ENCODE data around the gene FBXL15. TPM values are rescaled to one million over a fixed set of nuclear protein-coding genes. Genes with fewer than 3 reads are reported as not detected.

Gene FBXL15
- total RNA-seq, 1 donor from 2014 or later: 9.8 TPM

DNA sequence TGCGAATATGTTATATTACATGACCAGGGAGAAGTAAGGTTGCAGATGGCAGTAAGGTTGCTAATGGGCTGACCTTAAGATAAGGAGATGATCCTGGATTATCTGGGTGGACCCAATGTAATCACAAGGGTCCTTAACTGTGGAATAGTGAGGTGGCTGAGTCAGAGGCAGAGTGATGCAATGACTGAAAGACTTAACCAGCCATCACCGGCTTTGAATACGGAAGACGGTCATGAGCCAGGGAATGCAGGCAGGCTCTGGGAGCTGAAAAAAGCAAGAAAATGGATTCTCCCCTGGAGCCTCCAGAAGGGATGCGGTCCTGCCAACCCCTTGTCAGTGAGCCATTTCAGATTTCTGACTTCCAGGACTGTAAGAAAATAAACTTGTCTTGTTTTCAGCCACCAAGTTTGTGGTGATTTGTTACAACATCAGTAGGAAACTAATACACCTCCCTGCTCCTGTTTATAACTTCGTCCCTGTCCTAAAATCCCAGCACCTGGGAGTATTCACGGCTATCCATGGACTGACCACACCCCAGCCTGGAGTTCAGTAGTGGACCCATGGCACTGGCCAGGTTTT, 35.3 kb downstream of the FBXL15 start:
- Mint-ChIP-seq H3K9me3 (ENCODE audit: unreplicated experiment) (no peaks in the 10 kb centered on the region), H3K27ac (ENCODE audit: unreplicated experiment) (no peak overlapping the region), H3K36me3 (ENCODE audit: unreplicated experiment) (no peaks in the 10 kb centered on the region), H3K4me1 (ENCODE audit: unreplicated experiment) (peaks cover 10% of the 10 kb centered on the region), H3K4me3 (ENCODE audit: unreplicated experiment) (no peak overlapping the region), H3K27me3 (ENCODE audit: unreplicated experiment) (peaks cover 3% of the 10 kb centered on the region)
- TF ChIP-seq, protein P1, sequence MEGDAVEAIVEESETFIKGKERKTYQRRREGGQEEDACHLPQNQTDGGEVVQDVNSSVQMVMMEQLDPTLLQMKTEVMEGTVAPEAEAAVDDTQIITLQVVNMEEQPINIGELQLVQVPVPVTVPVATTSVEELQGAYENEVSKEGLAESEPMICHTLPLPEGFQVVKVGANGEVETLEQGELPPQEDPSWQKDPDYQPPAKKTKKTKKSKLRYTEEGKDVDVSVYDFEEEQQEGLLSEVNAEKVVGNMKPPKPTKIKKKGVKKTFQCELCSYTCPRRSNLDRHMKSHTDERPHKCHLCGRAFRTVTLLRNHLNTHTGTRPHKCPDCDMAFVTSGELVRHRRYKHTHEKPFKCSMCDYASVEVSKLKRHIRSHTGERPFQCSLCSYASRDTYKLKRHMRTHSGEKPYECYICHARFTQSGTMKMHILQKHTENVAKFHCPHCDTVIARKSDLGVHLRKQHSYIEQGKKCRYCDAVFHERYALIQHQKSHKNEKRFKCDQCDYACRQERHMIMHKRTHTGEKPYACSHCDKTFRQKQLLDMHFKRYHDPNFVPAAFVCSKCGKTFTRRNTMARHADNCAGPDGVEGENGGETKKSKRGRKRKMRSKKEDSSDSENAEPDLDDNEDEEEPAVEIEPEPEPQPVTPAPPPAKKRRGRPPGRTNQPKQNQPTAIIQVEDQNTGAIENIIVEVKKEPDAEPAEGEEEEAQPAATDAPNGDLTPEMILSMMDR (IDR thresholded peaks at IDR 0.05): no peak
- no peak for DNase-seq (ENCODE audit: extremely low spot score, unreplicated experiment)

DNA sequence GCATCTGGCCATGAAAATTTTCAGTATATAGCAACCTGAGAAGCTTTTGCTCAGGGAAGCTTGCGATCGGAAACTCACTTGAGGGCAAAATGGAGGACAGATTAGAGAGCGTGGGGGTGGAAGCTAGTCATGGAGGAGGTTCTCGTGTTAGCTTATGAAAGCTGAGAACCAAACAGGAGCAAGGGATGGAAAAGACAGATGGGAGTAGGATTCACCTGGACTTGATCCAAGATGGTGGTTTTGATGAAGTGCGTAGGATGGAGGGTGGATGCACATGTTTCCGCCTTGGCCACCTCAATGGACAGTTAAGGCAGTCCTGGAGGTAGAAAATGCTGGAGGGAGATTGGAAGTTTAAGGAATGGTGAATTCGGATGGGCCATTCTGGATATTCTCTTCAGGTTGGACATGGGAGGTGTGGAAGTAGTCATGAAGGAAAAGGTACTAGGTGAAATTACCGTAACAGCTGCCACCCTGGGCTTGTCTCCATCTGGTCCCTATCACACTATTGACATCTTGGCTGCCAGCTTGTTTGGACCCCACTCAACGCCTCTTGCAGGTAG, 37.0 kb downstream of the FBXL15 start:
- no peak for DNase-seq (ENCODE audit: extremely low spot score, unreplicated experiment)
- H3K36me3 Mint-ChIP-seq (ENCODE audit: unreplicated experiment): no peaks in the 10 kb centered on the region
- H3K9me3 Mint-ChIP-seq (ENCODE audit: unreplicated experiment): no peaks in the 10 kb centered on the region
- H3K4me3 Mint-ChIP-seq (ENCODE audit: unreplicated experiment): no peak overlapping the region
- H3K27me3 Mint-ChIP-seq (ENCODE audit: unreplicated experiment): peaks cover 9% of the 10 kb centered on the region
- TF ChIP-seq, protein P1 (IDR thresholded peaks at IDR 0.05): no peak
- H3K4me1 Mint-ChIP-seq (ENCODE audit: unreplicated experiment): peaks cover 19% of the 10 kb centered on the region
- H3K27ac Mint-ChIP-seq (ENCODE audit: unreplicated experiment): no peak overlapping the region

DNA sequence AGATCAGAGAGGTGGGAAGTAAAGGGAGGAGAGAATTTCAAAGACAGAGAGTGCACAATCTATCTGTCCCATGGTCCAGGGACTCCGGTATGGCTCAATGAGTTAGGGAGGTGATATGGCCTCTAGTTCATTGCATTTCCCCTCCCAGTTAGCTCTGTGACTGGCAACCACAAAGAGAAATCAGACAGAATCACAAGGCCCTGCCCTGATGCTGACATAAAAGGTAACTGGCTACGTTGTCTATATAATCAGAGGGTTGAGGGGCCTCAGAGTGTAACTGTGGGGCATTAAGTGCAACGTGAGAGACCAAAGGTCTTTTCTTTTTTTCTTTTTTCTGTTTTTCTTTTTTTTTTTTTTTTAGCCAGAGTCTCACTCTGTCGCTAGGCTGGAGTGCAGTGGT, 38.0 kb downstream of the FBXL15 start:
- H3K27me3 Mint-ChIP-seq (ENCODE audit: unreplicated experiment): peaks cover 17% of the 10 kb centered on the region
- H3K4me3 Mint-ChIP-seq (ENCODE audit: unreplicated experiment): no peak overlapping the region
- TF ChIP-seq, protein P1 (IDR thresholded peaks at IDR 0.05): no peak
- H3K36me3 Mint-ChIP-seq (ENCODE audit: unreplicated experiment): no peaks in the 10 kb centered on the region
- no peak for DNase-seq (ENCODE audit: extremely low spot score, unreplicated experiment)
- H3K9me3 Mint-ChIP-seq (ENCODE audit: unreplicated experiment): no peaks in the 10 kb centered on the region
- H3K27ac Mint-ChIP-seq (ENCODE audit: unreplicated experiment): no peak overlapping the region
- H3K4me1 Mint-ChIP-seq (ENCODE audit: unreplicated experiment): peaks cover 24% of the 10 kb centered on the region

DNA sequence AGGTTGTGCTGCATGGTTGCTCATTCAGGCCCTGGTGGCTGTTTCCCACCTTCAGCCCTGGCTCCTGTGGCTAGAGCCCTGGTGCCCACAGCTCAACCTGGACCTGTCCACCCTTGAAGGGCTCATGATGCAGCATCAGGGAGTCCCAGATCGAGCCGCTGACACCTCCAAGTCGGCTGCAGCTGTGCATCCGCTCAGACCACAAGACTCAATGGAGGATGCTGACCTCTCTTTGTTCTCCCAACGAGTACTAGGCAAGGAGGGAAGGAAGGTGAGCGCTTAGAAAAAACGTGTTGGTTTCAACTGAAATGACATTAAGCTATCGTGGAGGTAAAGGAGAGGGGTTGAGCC, 40.2 kb downstream of the FBXL15 start:
- H3K27me3 Mint-ChIP-seq (ENCODE audit: unreplicated experiment): peaks cover 17% of the 10 kb centered on the region
- no peaks in the 10 kb centered on the region for H3K9me3 Mint-ChIP-seq (ENCODE audit: unreplicated experiment)
- no peaks in the 10 kb centered on the region for H3K36me3 Mint-ChIP-seq (ENCODE audit: unreplicated experiment)
- peak overlapping the region; percentile 61 for H3K27ac Mint-ChIP-seq (ENCODE audit: unreplicated experiment)
- TF ChIP-seq, protein P1 (IDR thresholded peaks at IDR 0.05): no peak
- H3K4me1 Mint-ChIP-seq (ENCODE audit: unreplicated experiment): peaks cover 24% of the 10 kb centered on the region
- DNase-seq (ENCODE audit: extremely low spot score, unreplicated experiment): no peak
- H3K4me3 Mint-ChIP-seq (ENCODE audit: unreplicated experiment): peak overlapping the region; percentile 85

DNA sequence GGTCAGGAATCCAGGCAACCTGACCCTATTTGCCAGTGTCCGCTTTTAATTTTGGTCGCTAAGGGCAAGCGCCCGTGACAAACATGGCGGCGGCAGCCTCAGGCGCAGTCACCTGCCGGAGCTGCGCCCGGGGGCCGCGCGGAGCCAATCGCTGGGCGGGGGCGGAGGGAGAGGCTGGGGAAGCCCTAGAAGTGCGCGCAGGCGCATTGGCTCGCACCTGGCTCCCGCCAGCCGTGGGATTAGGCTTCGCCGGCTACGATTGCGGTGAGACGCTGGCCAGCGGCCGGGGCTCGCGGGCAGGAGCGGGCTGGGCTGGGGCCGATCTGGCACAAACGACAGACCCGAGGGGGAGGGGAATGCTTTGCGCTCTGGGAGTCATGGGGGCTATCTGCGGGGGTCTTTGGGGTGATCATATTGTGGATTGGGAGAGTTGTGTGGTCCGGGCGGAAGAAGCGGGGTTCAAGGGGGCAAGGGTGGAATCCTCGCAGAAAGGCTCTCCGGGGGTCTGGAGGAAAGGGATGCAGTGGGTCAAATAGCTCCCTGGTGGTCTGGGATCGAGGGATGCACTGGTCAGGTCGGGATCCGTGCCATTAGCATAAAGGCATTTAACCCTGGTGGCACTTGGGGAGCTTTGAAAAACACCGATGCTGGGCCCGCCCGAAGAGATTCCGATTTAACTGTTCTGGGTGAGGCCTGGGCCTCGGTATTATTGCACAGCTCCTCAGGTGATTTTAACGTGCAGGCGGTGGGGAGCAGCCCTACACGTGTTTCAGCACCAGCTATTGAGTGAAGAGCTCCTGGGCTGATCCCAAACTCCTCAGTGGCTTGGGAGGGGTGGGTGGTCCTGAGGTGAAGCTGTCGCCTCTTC, 40.8 kb downstream of the FBXL15 start:
- H3K36me3 Mint-ChIP-seq (ENCODE audit: unreplicated experiment): no peaks in the 10 kb centered on the region
- peaks cover 17% of the 10 kb centered on the region for H3K27me3 Mint-ChIP-seq (ENCODE audit: unreplicated experiment)
- DNase-seq (ENCODE audit: extremely low spot score, unreplicated experiment): peak; percentile 96
- H3K4me3 Mint-ChIP-seq (ENCODE audit: unreplicated experiment): peak overlapping the region; percentile 85
- TF ChIP-seq, protein P1 (IDR thresholded peaks at IDR 0.05): no peak
- no peaks in the 10 kb centered on the region for H3K9me3 Mint-ChIP-seq (ENCODE audit: unreplicated experiment)
- H3K27ac Mint-ChIP-seq (ENCODE audit: unreplicated experiment): no peak overlapping the region
- peaks cover 24% of the 10 kb centered on the region for H3K4me1 Mint-ChIP-seq (ENCODE audit: unreplicated experiment)
